ENCODE data around the gene SLC7A1.

The SLC7A1 gene

GRCh38 chr13:29530901-29531300 lies 64.6 kb downstream of the SLC7A1 start:
- no peak for DNase-seq (ENCODE audit: low spot score)

DNA sequence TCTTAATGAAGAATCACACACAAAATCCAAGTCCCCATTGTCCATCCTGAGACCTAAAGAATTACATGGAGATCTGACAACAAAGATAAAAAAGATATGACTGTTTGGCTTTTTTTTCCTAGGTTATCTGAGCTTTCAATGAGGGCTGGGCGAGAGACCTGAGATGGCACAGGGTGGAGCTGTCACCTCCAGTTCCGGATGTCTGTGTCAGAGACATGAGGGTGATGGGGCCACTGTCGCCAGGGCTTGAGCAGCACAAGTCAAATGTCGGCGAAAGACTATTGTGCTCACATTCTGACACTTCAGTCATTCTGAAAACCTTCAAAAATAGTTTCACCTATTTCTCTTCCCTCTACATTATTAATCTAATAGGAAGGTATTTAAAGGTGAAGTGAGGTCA lies 65.7 kb downstream of the SLC7A1 start:
- peak; percentile 39 for DNase-seq (ENCODE audit: low spot score)

DNA sequence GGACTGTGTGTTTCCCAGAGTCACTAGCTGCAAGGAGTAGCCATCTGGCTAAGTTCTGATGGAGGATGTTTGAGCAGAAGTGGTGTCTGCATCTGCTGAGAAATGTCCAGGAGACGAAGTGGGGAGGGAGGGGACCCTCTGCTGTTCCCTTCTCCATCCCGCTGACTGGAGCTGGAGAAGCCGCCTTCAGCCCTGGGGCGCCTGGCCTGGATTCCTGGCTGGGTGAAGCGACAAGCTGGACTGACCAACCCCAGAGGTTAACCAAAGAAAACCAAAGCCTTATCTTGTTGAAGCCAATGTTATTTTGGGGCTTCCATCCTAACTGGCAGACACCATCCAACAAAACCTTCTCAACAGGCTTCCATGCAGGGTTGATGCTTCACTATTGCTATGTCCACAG lies 67.6 kb downstream of the SLC7A1 start:
- no peak for DNase-seq (ENCODE audit: low spot score)

DNA sequence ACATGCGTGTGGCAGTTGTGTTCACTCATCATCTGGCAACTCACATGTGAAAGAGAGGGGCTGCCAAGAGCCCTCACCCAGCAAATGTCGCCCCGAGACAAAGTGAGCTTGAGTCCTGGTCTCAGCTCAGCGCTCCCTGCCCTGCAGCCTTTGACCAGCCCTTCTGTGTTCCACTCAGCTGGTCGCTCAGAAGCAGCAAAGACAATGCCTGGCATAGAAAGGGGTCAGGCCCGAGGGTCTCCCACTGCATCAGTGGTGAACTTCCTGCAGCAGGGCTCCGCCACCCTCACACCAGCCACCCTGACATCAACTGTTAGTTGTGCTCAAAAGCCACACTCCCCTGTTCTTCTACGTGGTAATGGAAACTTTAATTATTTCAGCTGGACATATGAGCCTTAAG lies 68.0 kb downstream of the SLC7A1 start:
- no peak for DNase-seq (ENCODE audit: low spot score)

- no peak for DNase-seq (ENCODE audit: low spot score)
Observed at GRCh38 chr13:29526741-29527140, 68.7 kb downstream of the SLC7A1 start.

- no peak for DNase-seq (ENCODE audit: low spot score)
Observed at GRCh38 chr13:29525757-29526156, 69.7 kb downstream of the SLC7A1 start.

GRCh38 chr13:29524641-29525040 lies 70.8 kb downstream of the SLC7A1 start:
- DNase-seq (ENCODE audit: low spot score): no peak

DNA sequence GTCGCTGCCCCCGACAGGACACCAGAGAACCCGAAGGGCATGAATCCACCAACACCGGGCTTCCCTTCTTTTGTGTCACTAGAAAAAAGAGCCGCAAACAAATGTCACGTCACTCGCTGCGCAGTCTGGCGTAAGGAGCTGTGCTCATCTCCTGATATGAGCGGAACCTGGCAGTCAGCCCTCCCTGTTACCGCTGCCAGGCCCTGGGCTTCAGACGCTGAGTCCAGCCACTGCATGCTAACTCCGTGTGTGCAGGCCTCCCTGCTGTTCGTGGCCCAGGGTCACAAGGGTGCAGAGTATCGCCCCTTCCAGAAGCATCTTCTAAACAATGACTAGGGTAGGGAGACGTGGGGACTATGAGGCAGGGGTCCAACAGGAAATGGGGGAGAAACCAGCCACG lies 71.3 kb downstream of the SLC7A1 start:
- DNase-seq (ENCODE audit: low spot score): no peak

- DNase-seq (ENCODE audit: low spot score): no peak
Observed at GRCh38 chr13:29523199-29523961, 72.1 kb downstream of the SLC7A1 start.

GRCh38 chr13:29522044-29522685 lies 73.3 kb downstream of the SLC7A1 start:
- DNase-seq (ENCODE audit: low spot score): no peak

DNA sequence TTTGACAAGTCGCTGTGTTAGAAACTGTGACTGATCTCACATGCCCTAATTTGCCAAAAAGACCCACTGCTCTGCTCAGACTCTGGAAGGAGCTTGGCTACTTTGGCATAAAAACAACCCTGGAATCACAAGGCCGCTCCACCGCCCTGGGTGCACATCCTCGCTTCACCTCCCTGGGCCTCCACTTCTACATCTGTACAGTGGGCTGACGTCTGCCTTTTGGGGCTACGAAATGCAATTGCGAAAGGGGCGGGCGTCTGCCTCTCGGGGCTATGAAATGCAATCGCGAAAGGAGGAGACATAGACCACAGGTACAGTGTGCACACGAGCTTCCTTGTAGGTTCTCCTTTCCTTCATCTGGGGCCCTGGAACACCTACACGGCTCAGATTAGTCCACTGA lies 74.2 kb downstream of the SLC7A1 start:
- no peak for DNase-seq (ENCODE audit: low spot score)

DNA sequence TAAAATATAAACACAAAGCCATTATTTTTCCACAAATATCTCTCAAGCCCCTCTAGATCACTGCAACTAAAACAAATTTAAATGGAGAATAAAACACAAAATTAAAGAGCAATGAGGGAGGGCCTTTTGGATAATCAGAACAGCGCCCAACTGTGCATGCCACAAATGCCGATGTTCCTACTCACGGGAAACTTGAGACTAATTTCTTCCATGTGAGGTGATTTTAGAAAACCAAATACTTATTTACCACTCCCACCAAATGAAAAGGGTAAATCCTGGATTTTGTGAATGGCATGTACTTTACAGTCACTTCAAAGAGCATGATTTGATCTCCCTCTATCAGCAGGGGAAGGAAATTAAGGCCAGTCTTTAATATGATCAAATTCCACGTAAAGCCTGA lies 74.8 kb downstream of the SLC7A1 start:
- no peak for DNase-seq (ENCODE audit: low spot score)

- no peak for DNase-seq (ENCODE audit: low spot score)
Observed at GRCh38 chr13:29519921-29520320, 75.6 kb downstream of the SLC7A1 start.

- no peak for DNase-seq (ENCODE audit: low spot score)
Observed at GRCh38 chr13:29516880-29517279, 78.6 kb downstream of the SLC7A1 start.

- no peak for DNase-seq (ENCODE audit: low spot score)
Observed at GRCh38 chr13:29516012-29516411, 79.5 kb downstream of the SLC7A1 start.

GRCh38 chr13:29515372-29515771 lies 80.1 kb downstream of the SLC7A1 start:
- no peak for DNase-seq (ENCODE audit: low spot score)

DNA sequence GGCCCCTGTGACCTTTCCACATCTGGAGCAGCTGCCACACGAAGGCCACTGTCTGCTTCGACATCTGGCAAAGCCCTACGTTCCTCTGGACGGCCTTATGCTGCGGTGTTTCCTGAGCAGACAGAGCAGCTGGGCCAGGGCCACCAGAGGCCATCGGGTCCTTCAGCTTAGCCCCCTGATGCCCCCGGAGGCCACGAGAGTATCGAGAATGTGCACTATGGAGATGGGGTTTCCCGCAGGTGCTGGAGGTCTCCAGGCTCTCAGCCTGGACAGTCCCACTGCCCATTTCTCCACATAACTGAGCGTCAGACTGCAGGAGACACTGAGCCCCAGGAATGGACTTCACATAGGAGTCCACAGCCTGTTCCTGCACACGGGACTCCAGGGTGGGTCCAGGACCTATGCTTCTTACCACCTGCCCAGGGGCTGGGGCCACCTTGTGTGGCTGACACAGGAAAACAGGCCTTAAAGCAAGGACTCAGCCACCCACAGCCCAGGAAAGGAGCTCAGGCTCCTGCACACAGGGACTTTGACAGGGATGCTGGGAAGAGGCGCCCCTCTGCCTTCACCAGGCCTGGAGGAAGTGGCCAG lies 80.7 kb downstream of the SLC7A1 start:
- DNase-seq (ENCODE audit: low spot score): no peak

DNA sequence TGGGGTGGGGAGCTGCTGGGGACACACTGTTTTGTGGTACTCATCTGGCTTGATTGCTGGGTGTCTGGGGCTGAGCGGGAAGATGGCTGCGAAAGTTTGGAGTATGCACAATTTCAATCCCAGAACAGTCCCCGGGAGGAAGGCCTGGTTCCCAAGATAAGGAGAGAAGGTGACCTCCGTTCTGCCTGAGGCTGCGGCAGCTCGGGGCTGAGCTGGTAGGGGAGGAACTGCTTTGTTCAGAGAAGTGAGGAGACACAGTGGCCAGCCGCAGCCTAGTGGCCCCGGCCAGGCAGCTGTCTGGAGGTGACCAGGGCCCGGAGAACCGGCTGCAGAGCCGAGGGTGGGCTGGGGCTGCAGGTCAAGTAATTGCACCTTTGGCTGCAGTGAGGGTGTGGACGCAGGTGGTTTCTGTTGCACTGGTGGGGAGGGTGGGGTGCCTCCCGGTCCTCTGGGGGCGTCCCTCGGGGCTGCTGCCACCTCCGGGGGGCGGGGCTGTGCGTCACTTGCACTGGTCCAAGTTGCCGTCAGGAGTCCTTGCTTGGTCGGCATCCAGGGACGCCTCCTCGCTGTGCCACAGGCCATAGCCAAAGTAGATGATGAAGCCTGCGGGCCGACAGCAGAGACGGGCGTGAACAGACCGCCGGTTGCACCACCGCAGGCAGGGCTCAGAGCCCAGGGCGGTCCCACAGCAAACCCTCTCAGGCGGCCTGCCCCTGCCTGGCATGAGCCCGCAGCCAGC lies 81.3 kb downstream of the SLC7A1 start:
- no peak for DNase-seq (ENCODE audit: low spot score)

DNA sequence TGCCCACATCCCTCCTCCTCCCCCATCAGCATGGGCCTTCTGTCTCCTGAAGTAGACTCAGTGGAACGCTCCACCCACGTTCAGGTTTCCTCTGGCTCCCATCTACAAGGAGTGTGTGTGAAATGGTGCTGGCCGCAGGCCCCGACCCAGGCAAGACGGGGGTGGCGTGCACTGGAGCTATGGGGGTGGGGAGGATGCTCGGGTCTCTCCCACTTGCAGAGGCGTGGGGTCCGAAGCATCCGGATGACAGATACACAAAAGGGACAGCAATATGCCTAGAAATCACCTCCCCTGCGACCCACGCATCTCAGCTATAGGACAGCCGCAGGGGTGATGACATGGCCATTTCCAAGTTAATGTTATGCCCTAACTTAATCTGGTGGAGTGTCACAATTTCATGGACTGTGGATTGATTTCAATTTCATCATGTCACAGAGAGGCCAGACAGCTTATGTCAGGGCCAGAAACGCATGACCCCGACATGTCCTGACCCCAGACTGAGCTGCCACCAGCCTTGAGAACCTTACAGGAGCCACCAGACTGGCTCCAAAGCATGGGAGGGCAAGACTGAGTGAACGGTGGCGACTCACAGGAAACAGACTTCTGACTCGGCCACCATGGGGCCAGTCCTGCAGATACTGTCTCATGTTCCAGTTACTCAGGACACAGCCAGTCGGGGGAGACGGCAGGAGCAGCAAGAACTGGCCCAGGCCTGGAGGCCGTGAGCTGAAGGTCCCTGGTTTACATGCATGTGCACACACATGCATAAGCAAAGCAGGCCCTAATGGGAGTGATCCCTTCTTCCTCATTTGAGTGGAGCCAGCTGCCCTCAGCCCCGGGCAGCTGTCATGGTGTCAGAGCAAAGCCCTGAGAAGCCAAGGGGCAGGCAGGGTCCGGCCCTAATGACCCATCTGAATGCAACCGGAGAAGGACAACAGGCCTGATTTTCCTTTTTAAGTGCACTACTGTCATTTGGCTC lies 82.2 kb downstream of the SLC7A1 start:
- DNase-seq (ENCODE audit: low spot score): no peak

- no peak for DNase-seq (ENCODE audit: low spot score)
Observed at GRCh38 chr13:29511980-29512379, 83.5 kb downstream of the SLC7A1 start.

DNA sequence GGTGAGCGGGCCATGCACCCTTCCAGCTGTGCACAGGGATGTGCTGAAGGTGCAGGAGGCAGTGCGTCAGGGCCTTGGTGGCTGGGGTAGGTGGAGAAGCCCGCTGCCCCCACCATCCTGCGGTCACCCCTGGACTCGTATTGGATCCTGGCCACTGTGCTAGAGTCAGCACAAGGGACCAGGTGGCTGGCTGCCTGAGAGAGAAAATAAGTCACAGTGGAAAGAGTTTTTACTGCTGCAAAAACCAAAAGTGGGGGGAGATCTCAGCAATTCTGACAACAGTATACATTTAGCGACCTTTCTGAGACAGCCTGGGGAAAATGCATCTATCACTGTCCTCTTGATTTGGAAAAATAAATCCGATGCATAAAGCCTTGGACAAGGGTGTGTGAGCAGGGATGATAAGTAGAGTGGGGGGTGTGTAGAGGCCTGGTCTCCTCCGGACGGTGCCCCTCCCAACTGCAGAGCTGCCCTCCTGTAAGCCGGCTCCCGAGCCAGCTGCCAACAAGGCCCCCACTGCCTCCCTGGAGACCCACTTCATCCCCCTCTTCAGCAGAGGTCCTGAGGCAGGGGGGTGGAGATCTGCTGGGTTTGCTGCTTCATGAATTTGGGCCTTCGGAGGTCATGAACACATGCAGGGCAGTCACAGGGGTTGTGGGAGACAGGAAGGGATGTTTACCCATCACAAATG lies 84.2 kb downstream of the SLC7A1 start:
- no peak for DNase-seq (ENCODE audit: low spot score)
